GM19023 (cell line): ENCODE measurements around the gene CALML4.
"Not testable (repeated sequence)": the region's sequence is repeated elsewhere in the genome, so short reads cannot be mapped to it uniquely, and the experiment has no call there.

Source experiments
- ATAC-seq: cut with Tn5 transposase; IDR thresholded peaks from one replicate; pipeline ENCODE4 v1.9.1; 2021; ENCODE audit warnings: mild to moderate bottlenecking, moderate library complexity; ENCODE audit not compliant: unreplicated experiment

Gene CALML4

DNA sequence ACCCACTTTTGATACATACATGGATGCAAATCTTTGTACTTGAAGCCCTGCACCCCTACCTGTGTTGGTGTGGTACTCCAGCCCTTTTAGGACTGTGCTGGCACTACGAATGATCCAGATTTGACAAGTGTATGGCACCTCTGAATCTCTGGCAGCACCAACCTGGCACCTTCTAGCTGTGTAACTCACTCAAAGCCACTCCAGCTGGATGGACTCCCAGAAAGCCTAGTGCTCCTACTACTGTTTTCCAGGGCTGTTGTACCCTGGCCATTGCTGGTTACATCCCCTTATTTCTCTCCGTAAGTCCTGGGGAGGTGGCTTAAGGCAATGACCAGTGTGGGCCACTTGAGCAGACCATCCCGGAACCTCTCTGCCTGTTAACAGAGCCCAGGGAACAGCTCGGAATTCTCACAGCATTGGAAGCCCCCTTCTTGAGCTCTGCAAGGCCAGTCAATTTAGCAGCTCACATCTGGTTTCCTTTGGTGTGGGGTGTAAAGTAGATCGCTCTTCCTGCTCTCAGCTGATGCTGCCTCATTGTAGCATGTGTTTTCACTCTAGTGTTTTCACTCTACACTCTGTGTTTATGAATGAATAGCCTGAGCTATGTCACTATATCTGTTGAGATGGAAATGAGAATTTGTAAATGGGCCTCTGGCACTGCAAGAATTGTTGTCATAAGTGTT, 12.2 kb downstream of the CALML4 start:
- ATAC-seq, result no peak

DNA sequence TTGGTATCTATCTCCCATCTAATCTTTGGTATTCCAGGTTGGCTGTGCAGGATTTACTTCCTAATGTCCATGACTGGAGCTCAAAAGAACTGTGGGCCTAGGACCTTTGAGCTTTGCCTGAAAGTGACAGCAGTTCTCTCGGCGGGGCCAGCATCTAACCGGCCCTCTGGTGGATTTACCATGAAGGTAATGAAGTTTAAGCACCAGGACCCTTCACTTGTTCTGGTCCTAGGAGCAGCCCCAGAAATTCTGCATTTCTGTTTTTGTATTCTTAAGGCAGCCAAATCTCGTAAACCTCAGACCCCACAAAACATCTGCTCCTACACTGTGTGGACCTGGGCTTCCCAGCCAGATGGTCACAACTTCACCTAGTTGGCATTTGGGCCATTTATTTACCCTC, 13.0 kb downstream of the CALML4 start:
- no peak for ATAC-seq

DNA sequence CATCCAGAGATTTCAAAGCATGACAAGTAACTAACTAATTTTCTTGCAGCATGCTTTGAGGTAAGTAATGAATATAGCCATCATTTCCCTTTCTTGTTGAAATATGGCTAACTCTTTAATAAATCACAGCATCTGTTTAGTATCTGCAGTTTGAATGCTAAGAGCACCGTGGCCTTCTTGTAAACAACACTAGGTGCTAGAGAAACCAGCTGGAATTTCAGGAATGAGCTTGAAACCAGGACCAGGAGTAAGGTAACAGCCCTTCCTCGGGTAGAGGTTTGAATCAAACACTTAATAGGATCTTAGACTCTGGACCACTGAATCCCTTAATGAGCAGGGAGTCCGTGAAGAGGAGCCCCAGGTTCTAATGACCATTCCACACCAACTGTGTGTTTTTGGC, 13.6 kb downstream of the CALML4 start:
- ATAC-seq, result no peak

DNA sequence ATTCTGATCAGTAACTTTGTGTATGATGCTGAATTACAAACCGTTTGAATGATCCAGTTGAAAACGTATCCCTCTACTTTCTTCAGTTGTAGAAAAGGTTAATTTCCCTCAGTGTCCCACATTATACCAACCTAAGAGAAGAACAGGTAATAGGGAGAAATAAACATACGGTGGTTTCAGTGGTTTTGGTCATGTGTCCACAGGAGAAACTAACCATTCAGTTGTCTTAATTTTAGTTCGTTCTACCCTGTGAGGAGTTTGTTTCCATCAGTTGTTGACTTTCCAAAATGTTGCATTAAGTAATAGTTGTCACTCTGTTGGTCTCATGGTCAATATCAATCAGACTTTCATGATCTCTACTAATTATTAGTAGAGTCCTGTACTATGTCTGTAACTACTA, 15.1 kb downstream of the CALML4 start:
- no peak for ATAC-seq

DNA sequence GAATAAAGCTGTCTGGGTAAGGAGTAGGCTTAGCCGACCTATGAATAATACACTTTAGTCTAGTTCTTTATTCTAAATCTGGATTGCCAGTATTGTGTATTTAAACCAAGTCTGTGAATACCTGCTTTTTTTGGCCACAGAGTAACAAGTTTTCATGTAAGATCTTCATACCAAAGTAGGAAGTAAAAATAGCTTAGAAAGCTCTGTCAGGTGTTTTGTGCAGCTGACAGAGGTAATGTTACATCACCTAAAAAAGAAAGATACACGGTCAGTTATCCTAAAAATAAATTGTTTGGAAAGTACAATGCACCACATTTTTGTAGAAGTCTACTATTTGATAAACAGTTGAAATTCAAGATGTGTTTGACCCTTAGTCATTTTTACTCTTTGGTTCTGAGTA, 16.5 kb downstream of the CALML4 start:
- no peak for ATAC-seq

DNA sequence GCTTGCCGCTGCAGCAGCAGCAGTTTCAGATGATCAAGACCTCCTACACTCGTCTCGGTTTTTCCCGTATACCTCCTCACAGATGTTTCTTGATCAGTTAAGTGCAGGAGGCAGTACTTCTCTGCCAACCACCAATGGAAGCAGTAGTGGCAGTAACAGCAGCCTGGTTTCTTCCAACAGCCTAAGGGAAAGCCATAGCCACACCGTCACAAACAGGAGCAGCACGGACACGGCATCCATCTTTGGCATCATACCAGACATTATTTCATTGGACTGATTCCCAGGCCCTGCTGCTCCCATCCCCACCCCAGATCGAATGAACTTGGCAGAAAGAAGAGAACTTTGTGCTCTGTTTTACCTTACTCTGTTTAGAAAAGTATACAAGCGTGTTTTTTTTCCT, 17.6 kb downstream of the CALML4 start:
- no peak for ATAC-seq

DNA sequence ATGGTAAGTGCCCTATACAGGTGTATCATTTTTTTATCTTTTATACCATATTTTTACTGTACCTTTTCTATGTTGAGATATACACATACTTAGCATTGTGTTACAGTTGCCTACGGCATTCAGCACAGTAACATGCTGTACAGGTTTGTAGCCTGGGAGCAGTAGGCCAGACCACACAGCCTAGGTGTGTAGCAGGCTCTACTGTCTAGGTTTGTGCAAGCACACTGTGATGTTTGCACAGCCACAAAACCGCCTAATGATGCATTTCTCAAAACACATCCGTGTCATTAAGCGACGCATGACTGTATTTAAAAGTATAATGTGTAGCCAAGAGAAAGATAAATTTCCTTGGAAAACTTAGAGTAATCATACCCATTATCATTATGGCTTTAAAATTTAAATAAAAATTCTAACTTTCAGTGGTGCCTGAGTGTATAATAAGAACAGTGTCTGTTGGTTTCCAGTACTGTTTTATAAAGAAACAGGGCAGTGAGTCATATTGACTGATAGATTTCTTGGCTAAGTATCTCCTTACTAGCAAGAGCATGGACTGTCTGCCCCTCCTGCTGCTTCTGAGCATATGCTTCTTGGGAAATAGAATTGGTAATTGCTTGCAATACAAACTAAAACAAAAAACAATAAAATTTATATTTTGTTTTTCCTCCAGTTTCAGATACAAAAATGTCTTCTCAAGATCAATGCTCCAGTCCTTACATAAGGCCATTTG, 18.3 kb downstream of the CALML4 start:
- ATAC-seq, result no peak

DNA sequence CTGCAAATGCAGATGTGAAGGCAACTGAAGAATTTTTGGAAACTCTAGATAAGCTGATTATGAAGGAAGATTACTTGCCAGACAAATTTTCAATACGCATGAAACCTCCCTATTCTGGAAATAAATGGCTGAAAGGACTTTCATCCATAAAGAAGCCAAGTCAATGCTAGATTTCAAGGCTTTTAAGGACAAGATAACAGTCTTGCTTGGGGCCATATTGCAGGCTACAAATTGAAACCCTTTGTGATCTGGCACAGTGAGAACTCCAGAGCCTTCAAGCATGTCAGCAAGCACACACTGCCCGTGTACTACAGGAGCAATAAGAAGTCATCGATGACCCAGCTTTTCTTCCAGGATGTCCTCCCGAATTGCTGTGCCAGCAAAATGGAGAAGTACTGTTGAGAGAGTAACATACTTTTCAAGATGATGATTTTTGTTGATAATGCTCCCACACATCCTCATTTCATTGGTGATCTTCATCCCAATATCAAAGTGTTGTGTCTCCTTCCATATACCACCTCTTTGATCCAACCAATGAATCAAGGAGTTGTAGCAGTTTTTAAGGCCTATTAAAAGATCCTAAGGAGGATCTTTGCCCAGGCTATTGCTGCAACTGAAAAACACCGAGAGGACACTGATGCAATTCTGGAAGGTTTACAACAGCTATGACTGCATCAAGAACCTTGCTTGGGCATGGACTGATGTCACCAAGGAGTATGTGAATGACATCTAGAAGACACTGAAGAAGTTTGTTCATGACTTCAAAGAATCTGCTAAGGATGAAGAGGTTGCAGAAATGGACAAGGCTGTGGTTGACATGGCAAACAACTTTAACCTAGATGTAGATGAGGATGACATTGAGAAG, 20.3 kb downstream of the CALML4 start:
- ATAC-seq, result no peak

DNA sequence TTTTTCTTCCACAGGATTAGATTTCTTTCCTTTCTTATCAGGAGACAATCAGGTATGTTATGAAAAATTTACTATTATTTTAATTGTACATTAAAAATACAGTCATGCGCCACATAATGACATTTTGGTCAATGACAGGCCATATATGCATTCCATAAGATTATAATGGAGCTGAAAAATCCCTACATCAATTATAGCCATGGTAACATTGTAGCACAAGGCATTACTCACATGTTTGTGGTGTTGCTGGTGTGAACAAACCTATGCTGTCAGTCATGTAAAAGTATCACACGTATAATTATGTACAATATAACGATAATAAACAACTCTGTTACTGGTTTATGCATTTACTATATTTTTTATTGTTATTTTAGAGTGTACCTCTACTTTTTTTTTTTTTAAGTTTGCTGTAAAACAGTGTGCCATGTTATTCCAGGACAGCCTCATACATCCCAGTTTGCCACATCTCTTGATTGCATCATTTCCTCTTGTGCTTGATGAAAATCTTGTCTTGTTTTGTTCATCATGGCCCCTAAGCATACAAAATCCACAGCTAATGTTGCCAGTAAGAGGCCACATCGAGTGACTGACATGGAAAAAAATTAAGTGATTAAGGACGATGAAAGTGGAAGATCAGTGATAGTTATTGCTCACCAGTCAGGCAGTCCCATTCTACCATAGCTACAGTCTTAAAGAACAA, 21.4 kb downstream of the CALML4 start:
- ATAC-seq, result no peak

DNA sequence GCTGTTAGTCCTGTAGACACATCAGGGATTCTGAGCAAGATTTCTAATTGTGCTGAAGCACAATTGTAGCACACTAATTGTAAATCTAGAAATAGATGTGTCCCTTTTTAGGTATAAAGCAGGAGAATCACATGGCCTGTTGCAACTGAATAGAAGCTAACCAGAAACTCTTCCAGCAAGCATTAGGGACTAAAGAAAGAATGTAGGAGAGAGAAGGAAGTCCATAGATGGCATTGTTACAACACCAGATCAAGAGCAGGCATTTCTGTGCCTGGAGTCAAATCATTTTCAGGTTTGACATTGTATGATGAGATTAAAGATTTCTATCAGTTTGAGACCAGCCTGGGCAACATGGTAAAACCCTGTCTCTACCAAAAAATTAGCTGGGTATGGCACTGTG, 27.4 kb downstream of the CALML4 start:
- ATAC-seq, result no peak

DNA sequence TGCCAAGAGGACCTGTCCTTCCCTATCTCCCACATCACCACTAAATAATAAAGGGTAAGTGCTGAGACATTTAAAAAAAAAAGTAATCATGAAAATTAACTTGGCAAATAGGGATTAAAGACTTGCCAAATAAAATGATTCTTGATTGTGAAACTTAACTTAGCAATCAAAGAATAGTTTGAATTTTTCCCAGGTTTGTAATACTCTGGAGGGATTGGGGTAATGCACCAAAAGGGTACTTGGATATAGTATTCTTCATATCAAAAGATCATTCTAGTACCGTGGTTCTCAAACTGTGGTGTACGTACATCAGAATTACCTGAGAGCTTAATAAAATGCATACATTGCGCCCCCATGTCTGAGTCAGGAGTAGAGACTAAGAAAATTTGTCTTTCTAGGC, 28.5 kb downstream of the CALML4 start:
- no peak for ATAC-seq

DNA sequence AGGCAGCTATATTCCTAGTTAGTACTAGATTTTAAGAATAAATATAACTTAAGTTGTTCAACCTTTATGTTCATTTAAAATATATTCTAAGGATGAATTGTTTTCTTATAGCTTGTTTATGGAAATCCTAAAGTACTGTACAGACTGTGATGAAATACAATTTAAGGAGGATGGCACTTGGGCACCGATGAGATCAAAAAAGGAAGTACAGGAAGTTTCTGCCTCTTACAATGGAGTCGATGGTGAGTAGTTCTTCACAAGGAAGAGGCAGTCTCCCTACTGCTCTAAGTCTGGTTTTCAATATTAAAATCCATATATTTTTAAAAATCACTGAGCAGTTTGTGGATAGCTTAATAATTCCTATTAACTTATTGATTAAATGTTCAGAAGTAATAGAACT, 29.6 kb downstream of the CALML4 start:
- ATAC-seq, result no peak

DNA sequence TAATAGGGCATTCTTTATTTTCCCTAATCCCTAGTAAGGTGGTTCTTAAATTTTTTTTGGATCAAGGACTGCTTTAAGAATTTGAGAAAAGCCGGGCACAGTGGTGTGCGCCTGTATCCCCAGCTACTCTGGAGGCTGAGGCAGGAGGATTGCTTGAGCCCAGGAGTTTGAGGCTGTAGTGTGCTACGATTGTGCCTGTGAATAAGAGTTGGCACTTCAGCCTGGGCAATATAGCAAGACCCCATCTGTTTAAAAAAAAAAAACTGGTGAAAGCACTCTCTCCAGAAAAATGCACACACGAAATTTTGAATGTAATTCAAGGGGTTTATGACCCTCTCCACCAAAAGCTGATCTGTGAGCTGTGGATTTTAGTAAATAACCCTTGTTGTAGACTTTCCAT, 32.0 kb downstream of the CALML4 start:
- ATAC-seq, result no peak

DNA sequence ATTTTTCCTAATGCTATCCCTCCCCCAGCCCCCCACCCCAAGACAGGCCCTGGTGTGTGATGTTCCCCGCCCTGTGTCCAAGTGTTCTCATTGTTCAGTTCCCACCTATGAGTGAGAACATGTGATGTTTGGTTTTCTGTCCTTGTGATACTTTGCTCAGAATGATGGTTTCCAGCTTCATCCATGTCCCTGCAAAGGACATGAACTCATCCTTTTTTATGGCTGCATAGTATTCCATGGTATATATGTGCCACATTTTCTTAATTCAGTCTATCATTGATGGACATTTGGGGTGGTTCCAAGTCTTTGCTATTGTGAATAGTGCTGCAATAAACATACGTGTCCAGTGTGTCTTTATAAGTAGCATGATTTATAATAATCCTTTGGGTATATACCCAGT, 33.1 kb downstream of the CALML4 start:
- ATAC-seq, result not testable (repeated sequence)

DNA sequence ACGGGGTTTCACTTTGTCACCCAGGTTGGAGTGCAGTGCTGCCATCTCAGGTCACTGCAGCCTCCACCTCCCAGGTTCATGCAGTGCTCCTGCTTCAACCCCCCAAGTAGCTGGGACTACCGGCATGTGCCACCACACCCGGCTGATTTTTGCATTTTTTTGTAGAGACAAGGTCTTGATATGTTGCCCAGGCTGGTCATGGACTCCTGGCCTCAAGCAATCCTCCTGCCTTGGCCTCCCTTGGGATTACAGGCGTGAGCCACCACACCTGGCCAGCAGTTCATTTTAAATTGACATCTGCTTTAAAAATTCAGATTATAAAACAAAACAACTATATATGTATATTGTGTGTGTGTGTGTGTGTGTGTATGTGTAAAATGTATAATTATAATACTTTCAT, 38.3 kb downstream of the CALML4 start:
- ATAC-seq, result no peak

DNA sequence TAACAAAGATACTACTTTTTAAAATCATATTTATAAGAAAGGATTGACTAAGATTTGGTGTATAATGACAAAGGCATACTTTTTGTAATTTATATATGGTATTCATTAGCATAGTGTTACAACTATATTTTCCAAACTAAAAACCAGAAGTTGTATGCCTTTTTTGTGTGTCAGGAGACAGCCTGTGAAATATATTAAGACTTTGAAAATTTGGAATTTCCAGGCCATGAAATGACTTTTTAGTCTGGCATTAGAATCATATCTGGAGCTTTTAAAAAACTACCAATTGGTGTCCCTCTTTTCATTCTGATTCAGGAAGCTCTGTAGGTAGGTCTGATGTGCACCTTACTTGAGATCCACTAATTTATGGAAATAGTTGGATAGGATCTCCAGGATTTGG, 41.9 kb downstream of the CALML4 start:
- no peak for ATAC-seq

DNA sequence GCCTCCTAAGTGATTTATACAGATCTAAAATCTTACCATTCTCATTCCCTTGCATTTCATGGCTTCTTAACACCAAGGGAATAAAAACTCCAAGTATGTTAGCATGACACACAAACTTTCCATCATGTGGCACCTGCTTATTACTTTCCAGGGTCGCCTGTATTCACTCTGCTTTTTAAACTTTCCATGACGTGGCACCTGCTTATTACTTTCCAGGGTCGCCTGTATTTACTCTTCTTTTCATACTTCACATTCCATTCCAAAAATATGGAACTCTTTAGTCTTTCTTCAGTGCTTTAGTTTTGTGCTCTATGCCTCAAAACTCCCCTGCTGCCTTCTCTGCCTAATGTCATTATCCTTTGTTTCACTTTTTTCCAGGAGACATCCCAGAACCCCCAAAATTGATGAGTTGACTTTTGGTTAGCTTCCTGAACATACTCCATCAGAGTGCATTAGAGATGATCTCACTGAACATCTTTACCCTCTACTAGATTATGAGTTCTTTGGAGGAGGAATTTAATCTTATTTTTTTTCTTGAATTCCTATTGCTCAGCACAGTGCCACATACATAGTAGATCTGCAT, 47.0 kb downstream of the CALML4 start:
- no peak for ATAC-seq

DNA sequence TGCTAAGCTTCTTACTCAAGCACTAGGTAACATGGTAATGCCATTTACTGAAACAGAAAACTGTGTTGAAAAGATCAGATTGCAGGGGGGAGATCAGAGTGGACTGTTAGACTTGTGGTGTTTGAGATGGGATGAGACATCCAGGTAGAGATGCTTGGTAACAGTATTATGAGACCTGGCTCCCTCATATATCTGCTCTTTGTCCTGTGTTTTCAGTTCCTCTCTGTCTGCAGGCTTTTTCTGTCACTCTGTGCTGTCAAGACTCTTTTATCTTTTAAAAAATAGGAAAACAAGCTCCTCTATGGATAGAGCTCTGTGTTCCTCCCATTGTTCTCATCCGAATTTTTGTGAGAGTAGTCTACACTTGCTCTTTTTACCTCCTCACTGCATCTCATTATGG, 48.1 kb downstream of the CALML4 start:
- no peak for ATAC-seq

DNA sequence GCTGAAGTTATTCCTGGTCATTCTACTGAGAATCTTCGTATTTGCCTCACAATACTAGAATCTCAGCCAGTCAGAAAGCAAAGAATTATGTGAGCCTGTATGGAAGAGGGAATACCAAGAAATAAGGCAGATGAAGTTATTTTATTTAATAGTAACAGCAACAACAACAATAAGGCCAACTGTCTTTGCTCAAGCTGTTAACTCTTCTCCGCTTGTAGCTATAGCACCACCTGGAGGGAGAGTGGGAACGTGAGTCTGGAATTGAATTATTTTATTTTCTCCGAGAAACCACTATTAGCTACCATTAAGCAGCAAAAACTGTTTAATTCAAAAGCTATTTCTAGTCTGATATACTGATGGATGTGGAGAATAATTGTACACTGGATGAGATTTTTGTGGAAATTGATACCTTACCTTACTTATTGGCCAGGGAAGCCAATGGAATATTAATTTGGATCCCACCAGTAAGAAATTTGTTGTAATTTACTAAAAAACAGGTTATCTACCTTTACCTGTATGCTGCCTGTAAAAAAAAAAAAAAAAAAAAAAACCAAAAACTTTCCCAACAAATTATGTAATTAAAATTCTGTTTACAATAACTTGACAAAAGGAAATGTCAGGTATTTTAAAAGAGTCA, 50.1 kb downstream of the CALML4 start:
- no peak for ATAC-seq

DNA sequence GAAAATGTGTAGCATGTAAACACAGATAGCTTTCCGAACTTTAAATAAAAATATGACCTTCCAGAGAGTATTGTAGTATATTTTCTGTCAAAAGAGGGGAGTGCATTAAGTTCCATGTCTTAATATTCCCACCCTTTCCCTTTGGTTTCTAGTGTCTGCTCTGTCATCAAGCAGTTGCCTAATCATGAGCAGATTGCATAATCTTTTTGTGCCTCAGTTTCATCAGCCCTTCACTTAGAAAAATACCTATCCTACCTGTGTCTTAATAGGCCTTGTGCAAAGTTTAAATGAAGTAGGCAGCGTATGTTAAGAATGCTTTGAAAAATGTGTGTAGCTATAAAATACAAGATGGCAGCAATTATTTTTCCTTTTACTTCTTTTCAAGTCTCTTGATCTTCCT, 52.8 kb downstream of the CALML4 start:
- ATAC-seq, result no peak
